SK-N-SH (cell line): ENCODE measurements around the gene ARMC6. TPM values are rescaled to one million over a fixed set of nuclear protein-coding genes. Genes with fewer than 3 reads are reported as not detected.

Experiments
- CTCF ChIA-PET: fragments of 300-600, 350-600 bp; formaldehyde crosslinking; extraction: SDS; loops from one replicate; lab custom pipeline; 2021; lab: Yijun Ruan, JAX
- POLR2A ChIA-PET: fragments of 350-600 bp; sonication (Branson Sonifier 250); formaldehyde crosslinking; extraction: SDS; loops from one replicate; lab custom pipeline; 2020; ENCODE audit warnings: antibody characterized with exemption, inconsistent platforms; lab: Yijun Ruan, JAX
- DNase-seq: peaks from one replicate; pipeline ENCODE4 v3.0.0; 2012
- H2AFZ ChIP-seq: fragments of 200-600 bp; sonication (generic); 2 replicates; pipeline ENCODE4 v1.8.1; 2016; ENCODE audit warnings: antibody characterized with exemption, mild to moderate bottlenecking, low read depth
- H3F3A ChIP-seq: fragments of 200-600 bp; sonication (generic); replicated peaks from 2 replicates; pipeline ENCODE3; 2016; ENCODE audit warnings: antibody characterized with exemption, mild to moderate bottlenecking; ENCODE audit not compliant: insufficient read depth
- H3K27ac ChIP-seq, 2 experiments: fragments of 200-500 bp in 1 of 2; fragments of 200-600 bp in 1 of 2; sonication (Bioruptor generic) in 1 of 2; sonication (generic), shearing (Covaris generic) in 1 of 2; 2 replicates each; pipeline versions ENCODE4 v1.5.1 to v1.6.1; 2014 to 2016; ENCODE audit warnings: low read depth in 2 of 2, inconsistent platforms in 1 of 2, low read length in 1 of 2, mild to moderate bottlenecking in 1 of 2, mixed read lengths in 1 of 2
- H3K27me3 ChIP-seq: fragments of 200-600 bp; sonication (generic), shearing (Covaris generic); 2 replicates; pipeline ENCODE4 v1.6.1; 2016; ENCODE audit warnings: mixed run types; ENCODE audit not compliant: insufficient read depth
- H3K36me3 ChIP-seq, 2 experiments: fragments of 200-500 bp in 1 of 2; fragments of 200-600 bp in 1 of 2; sonication (Bioruptor generic) in 1 of 2; sonication (generic) in 1 of 2; replicated peaks in 1 of 2; 2 replicates each; pipeline versions ENCODE3 to v1.5.1; 2014 to 2016; ENCODE audit warnings: low read length in 1 of 2, mild to moderate bottlenecking in 1 of 2; ENCODE audit not compliant: insufficient read depth in 2 of 2, control insufficient read depth in 1 of 2
- H3K4me1 ChIP-seq, 2 experiments: fragments of 200-500 bp in 1 of 2; fragments of 200-600 bp in 1 of 2; sonication (Bioruptor generic) in 1 of 2; sonication (generic), shearing (Covaris generic) in 1 of 2; 2 replicates each; pipeline versions ENCODE4 v1.5.1 to v1.6.1; 2014 to 2016; ENCODE audit warnings: low read depth in 1 of 2, low read length in 1 of 2, mixed run types in 1 of 2; ENCODE audit not compliant: insufficient read depth in 2 of 2, control insufficient read depth in 1 of 2
- H3K4me2 ChIP-seq: fragments of 200-600 bp; sonication (generic), shearing (Covaris generic); 2 replicates; pipeline ENCODE4 v1.6.1; 2017; ENCODE audit warnings: mixed run types
- H3K4me3 ChIP-seq, 2 experiments: fragments of 200-500 bp in 1 of 2; fragments of 200-600 bp in 1 of 2; sonication (Bioruptor generic) in 1 of 2; sonication (generic), shearing (Covaris generic) in 1 of 2; 2 replicates each; pipeline versions ENCODE4 v1.5.1 to v1.8.1; 2014 to 2016; ENCODE audit warnings: low read depth in 2 of 2, inconsistent platforms in 1 of 2, low read length in 1 of 2, mild to moderate bottlenecking in 1 of 2, mixed read lengths in 1 of 2, moderate library complexity in 1 of 2
- H3K79me2 ChIP-seq: fragments of 200-600 bp; sonication (generic); 2 replicates; pipeline ENCODE4 v1.8.1; 2017; ENCODE audit warnings: mild to moderate bottlenecking; ENCODE audit not compliant: insufficient read depth
- H3K9ac ChIP-seq: fragments of 200-600 bp; sonication (generic); 2 replicates; pipeline ENCODE4 v1.6.1; 2017; ENCODE audit warnings: mixed run types
- H3K9me2 ChIP-seq: fragments of 200-600 bp; sonication (generic); 2 replicates; pipeline ENCODE4 v1.6.1; 2017; ENCODE audit warnings: mixed run types
- H3K9me3 ChIP-seq: fragments of 200-600 bp; sonication (generic); 2 replicates; pipeline ENCODE4 v1.6.1; 2017; ENCODE audit warnings: mixed run types, mild to moderate bottlenecking, moderate library complexity
- H4K20me1 ChIP-seq: fragments of 200-600 bp; sonication (generic); 2 replicates; pipeline ENCODE4 v1.6.1; 2017; ENCODE audit warnings: mild to moderate bottlenecking, mixed run types; ENCODE audit not compliant: insufficient read depth
- CHD2 ChIP-seq: fragments of 150-350 bp; IDR thresholded peaks from 2 replicates; pipeline ENCODE4 v1.6.1; 2018; ENCODE audit warnings: low read length; ENCODE audit not compliant: partially characterized antibody
- CTCF ChIP-seq: fragments of 200-600 bp; sonication (generic); IDR thresholded peaks from 2 replicates; pipeline ENCODE4 v1.6.1; 2017; ENCODE audit warnings: antibody characterized with exemption, mild to moderate bottlenecking, moderate library complexity
- ELF1 ChIP-seq: IDR thresholded peaks from 2 replicates; pipeline ENCODE4 v1.4.0; 2012
- EP300 ChIP-seq, 2 experiments: IDR thresholded peaks; 2 replicates each; pipeline versions ENCODE4 v1.4.0 to v1.6.1; 2012; ENCODE audit warnings: borderline replicate concordance in 1 of 2, low read depth in 1 of 2, low read length in 1 of 2
- EZH2phosphoT487 ChIP-seq: fragments of 200-600 bp; sonication (generic); IDR thresholded peaks from 2 replicates; pipeline ENCODE4 v1.6.1; 2017; ENCODE audit warnings: low read depth, mixed run types, mild to moderate bottlenecking, antibody characterized with exemption, moderate library complexity, borderline replicate concordance
- FOXJ3 ChIP-seq: sonication (generic); formaldehyde crosslinking; IDR thresholded peaks from 2 replicates; pipeline ENCODE4 v1.5.1; 2020; ENCODE audit warnings: mild to moderate bottlenecking, missing genetic modification reagents
- GABPA ChIP-seq: IDR thresholded peaks from 2 replicates; pipeline ENCODE4 v1.4.0; 2012; ENCODE audit warnings: low read depth, mild to moderate bottlenecking
- GATA2 ChIP-seq: sonication (generic); formaldehyde crosslinking; IDR thresholded peaks from 2 replicates; pipeline ENCODE4 v1.5.0; 2020; ENCODE audit warnings: mild to moderate bottlenecking, missing genetic modification reagents
- MEF2A ChIP-seq: IDR thresholded peaks from 2 replicates; pipeline ENCODE4 v1.4.0; 2012; ENCODE audit warnings: low read depth, borderline replicate concordance
- MXI1 ChIP-seq: IDR thresholded peaks from 2 replicates; pipeline ENCODE4 v1.6.1; 2012; ENCODE audit warnings: mild to moderate bottlenecking, low read depth, low read length, improper control_type of control experiment
- NRF1 ChIP-seq: IDR thresholded peaks from 2 replicates; pipeline ENCODE4 v1.6.1; 2012; ENCODE audit warnings: low read depth, mild to moderate bottlenecking, low read length
- POLR2AphosphoS5 ChIP-seq: IDR thresholded peaks from 2 replicates; pipeline ENCODE4 v1.6.1; 2012; ENCODE audit warnings: low read depth, low read length
- REST ChIP-seq: IDR thresholded peaks from 2 replicates; pipeline ENCODE4 v1.6.1; 2012; ENCODE audit warnings: mild to moderate bottlenecking, low read depth, low read length, moderate library complexity
- RFX5 ChIP-seq: IDR thresholded peaks from 2 replicates; pipeline ENCODE4 v1.6.1; 2012; ENCODE audit warnings: mild to moderate bottlenecking, improper control_type of control experiment, low read length
- RXRA ChIP-seq: IDR thresholded peaks from 2 replicates; pipeline ENCODE4 v1.4.0; 2012; ENCODE audit warnings: low read depth, mild to moderate bottlenecking, borderline replicate concordance
- TAF1 ChIP-seq: IDR thresholded peaks from 2 replicates; pipeline ENCODE4 v1.6.1; 2012; ENCODE audit warnings: low read depth, mild to moderate bottlenecking, low read length, moderate library complexity, borderline replicate concordance
- TEAD4 ChIP-seq: IDR thresholded peaks from 2 replicates; pipeline ENCODE4 v1.4.0; 2012; ENCODE audit warnings: mild to moderate bottlenecking, borderline replicate concordance; ENCODE audit not compliant: insufficient read depth
- YY1 ChIP-seq: IDR thresholded peaks from 2 replicates; pipeline ENCODE4 v1.4.0; 2012; ENCODE audit warnings: low read depth, mild to moderate bottlenecking
- WGBS: methylation state at CpG from one replicate; pipeline ENCODE4 v1.1.6; 2017; ENCODE audit warnings: low lambda C conversion rate; 5-methylcytosine and 5-hydroxymethylcytosine counted together
- polyA plus RNA-seq, 3 experiments: library from polyadenylated mRNA; depleted of rRNA; stranded (reverse); fragments of >200 nt; gene quantifications; 2 replicates each; pipeline ENCODE4 v1.2.3, GENCODE V29; 2012

The ARMC6 gene
- polyA plus RNA-seq, 1 of the 3 experiments (the other 2 are of a cell fraction), result 34.7 TPM

DNA sequence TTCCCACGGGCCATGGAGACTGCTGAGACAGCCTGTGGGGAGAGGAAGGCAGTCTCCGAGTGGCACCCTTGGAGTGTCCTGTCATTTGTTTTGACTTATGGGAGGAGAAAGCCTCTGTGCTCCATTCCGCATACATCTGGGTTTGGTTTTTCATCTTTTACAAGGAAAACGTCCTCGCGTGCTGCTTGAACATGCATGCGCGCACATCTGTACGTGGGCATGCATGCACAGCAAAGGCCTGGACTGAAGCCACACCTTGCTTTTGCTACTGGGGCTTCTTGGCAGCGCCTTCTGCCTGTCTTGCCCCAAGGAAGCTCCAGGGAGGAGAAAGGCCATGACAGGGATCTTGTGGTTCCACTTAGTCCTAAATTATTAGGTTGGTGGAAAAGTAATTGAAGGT, 44.1 kb upstream of the ARMC6 start:
- Histone ChIP-seq H3K9me3 (no peaks in the 10 kb centered on the region), H3K27me3 (no peaks in the 10 kb centered on the region), H3K9me2 (no peaks in the 10 kb centered on the region), H3K4me3 (no peak overlapping the region), H2AFZ (no peak overlapping the region), H3K79me2 (no peaks in the 10 kb centered on the region), H3K27ac (no peak overlapping the region), H3K36me3 (peaks cover 7 to 26% of the 10 kb centered on the region in 2 experiments), H3K4me2 (no peak overlapping the region), H3K4me1 (no peaks in the 10 kb centered on the region), H3K9ac (no peak overlapping the region), H4K20me1 (no peaks in the 10 kb centered on the region), H3F3A (peaks cover 5% of the 10 kb centered on the region)
- CTCF ChIA-PET, result no interaction called here
- TF ChIP-seq GABPA (no peak), CTCF (no peak), MEF2A (no peak), POLR2AphosphoS5 (no peak), REST (no peak), TEAD4 (no peak), NRF1 (no peak), TAF1 (no peak), EP300 (IDR thresholded peaks at IDR 0.05; ENCODE audit: borderline replicate concordance in 1 of 2, low read depth in 1 of 2, low read length in 1 of 2) (no peak), MXI1 (no peak)
- no peak for DNase-seq
- POLR2A ChIA-PET, result no interaction called here
- 89% methylated on average over 10 of the region's 10 CpGs for WGBS

GRCh38 chr19:18990128-18990708, 43.2 kb upstream of the ARMC6 start:
- no peaks in the 10 kb centered on the region for H4K20me1 ChIP-seq
- POLR2A ChIA-PET, result no interaction called here
- CTCF ChIA-PET, result interaction anchor here (2.4 kb wide), 1 partner anchor 95 kb away, joined by 6 read pairs; no protein-coding TSS in a partner anchor

More at GRCh38 chr19:18990128-18990708, 43.2 kb upstream of the ARMC6 start:
- Histone ChIP-seq H3K27me3 (no peaks in the 10 kb centered on the region), H3K4me3 (no peak overlapping the region), H3F3A (peaks cover 5% of the 10 kb centered on the region), H2AFZ (no peak overlapping the region), H3K4me2 (no peak overlapping the region), H3K36me3 (peaks cover 12 to 32% of the 10 kb centered on the region in 2 experiments), H3K79me2 (no peaks in the 10 kb centered on the region), H3K9ac (no peak overlapping the region), H3K9me2 (no peaks in the 10 kb centered on the region), H3K4me1 (no peaks in the 10 kb centered on the region), H3K9me3 (no peaks in the 10 kb centered on the region), H3K27ac (no peak overlapping the region)
- no peak for DNase-seq
- 80% methylated on average over 2 of the region's 5 CpGs for WGBS
- TF ChIP-seq FOXJ3 (CRISPR knock-in tag) (no peak), RXRA (no peak), CHD2 (no peak), GATA2 (CRISPR knock-in tag) (no peak), EP300 (IDR thresholded peaks at IDR 0.05; ENCODE audit: borderline replicate concordance in 1 of 2, low read depth in 1 of 2, low read length in 1 of 2) (no peak), TAF1 (no peak), REST (no peak), TEAD4 (no peak), EZH2phosphoT487 (no peak), RFX5 (no peak), ELF1 (no peak), YY1 (no peak)
